NCI-H446 (cell line): ENCODE results near the gene MRPS27.
A peak's percentile ranks its signal among the peaks of the same experiment; 100 is the strongest.

Experiments
- DNase-seq, 2 experiments: peaks; one replicate each; lab custom pipeline; 2025; lab: John Stamatoyannopoulos, UW

MRPS27 gene

DNA sequence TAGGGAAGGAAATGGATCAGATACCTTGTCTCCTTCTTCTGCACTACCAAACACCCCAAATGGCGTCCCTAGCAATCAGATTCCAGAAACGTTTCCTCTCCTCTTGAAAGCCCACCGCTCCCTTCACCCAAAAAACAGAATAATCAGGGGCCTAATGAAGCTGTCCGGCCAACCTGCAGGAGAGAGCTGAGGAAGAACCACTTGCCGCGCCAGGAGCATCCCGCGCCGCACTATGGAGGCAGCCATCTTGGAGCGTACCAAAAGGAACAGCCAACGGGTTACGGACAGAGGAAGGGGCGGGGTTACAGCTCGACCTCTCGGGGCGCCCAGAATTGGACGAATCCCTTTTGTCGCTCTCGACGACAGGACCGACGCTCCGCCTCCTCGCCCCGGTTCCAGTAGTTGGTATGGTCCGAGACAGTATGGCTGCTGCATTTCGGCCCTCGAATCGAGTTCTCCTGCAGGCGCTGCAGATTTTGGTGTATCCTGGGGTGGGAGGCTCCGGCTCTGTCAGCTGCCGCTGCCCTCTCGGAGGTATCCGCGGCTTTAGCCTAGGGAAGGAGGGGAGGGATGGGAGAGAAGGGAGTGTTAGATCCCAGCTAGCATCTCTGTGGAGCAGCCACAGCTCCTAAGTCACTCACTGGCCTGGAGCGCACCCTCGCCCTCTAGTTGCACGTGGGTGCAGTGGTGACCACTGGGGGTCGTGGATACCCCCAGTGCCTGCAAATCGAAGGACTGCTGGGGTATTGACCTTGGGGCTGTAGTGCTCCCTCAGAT is at the start of gene MRPS27, which contains the start of gene PTCD2:
TSS of gene MRPS27 (minus strand) at position 265 of the 777 bp plus-strand sequence. CDS start at position 246, 19 bp downstream.
TSS of gene PTCD2 (plus strand) at position 398 of the 777 bp plus-strand sequence. CDS start at position 408, 10 bp downstream.
- DNase-seq: peak; percentile 95 to 98

DNA sequence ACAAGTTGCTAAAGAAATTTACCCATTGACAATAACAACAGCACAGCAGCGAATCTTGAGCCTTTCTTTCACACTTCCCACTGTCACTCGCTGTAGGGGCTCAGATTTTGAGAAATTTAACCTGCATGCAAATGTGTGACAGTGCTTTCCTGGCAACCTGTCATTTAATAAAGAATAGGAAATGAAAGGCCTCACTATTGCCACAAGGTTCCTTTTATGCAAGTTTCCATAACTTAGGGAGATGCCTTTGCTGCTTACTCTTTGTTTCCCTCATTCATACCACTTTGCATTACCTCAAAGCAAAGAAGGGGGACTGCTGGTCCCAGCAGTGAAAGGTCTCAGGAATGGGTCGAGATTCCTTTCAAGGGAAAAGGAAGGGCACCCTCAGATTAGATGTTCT is 49.7 kb upstream of the MRPS27 start:
- DNase-seq: no peak

DNA sequence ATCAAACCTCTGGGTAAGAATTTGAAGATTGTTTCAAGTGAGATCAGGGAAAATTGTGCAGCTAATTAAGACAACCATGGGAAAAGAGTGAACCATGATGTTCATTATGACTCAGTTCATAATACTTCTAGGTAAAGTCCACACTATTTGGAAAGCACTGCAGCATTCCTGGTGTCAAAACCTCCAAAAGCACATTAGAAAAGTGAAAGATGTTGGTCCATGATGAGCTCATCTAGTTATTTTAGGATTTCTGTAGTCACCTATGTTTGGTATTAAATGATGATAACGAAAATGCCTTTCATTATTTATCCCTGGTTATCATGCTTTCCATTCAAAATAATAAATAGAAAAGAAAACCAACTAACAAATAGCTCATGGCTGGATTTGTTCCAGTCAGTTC is 49.3 kb upstream of the MRPS27 start:
- no peak for DNase-seq

DNA sequence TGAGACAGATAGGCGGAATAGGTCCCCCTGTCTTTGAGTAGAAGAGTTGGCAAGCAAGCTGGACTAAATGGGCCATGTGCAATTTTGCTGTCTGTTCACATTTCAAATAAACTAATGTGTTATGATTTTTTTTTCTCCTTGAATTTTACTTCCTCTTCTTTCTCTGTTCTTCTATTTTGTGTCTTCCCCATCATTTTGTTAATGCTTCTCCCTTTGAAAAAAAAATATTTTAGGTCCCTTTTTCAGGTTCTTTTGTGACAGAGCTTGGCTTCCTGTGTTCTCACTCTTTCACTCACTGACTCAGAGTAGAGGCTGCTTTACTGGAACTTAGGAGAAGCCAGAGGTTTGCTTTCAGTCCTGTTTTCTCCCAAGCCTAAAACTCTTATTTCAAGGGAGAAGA is 48.2 kb upstream of the MRPS27 start:
- DNase-seq: no peak

DNA sequence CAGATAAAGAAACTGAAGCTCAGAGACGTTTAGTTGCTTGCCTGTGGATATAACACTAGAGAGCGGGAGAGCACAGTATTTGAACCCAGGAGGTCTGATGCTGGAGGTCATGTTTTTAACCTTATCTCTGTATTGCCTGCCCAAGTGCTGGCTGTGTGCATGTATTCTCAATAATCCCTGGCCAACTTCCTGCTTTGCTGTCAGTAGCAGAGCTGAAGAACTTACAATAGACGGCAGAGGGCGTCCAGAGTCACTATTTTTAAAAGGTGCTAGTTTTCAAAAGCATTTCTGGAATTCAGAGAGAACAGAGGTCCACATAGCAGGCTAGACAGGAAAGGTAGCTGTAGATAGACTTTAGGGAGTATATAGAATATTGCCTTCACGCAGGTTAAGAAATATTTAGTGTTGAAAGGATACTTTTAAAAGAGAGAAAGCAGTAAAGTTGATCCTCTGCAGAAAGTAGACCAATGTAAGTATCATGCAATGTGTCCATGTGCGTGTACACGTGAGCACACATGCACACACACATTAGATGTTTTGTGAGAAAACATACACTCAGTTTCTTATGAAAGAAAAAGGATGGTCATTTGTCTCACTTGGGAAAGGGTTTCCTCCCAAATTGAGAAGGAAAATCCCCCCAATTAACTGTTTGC is 46.4 kb upstream of the MRPS27 start:
- peak; percentile 23 to 75 for DNase-seq

DNA sequence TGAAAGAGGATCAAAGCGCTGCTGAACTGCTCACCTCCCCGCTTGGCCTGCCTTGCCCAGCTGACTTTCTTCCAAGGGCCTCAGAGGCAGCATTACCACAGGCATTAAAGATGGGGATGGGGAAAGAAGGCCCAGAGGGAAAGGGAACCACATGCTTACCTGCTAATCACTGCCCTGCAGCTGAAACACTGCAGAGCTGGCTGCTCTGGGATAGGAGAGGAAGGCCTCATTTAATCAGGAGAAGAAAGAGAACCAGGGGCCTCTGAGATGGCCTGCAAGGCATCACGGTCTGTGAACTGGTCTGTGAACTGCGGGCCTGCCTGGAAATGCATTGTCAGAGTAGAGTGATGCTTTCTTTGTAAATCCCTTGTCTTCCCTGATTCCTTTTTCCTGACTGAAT is 44.9 kb upstream of the MRPS27 start:
- DNase-seq: no peak

DNA sequence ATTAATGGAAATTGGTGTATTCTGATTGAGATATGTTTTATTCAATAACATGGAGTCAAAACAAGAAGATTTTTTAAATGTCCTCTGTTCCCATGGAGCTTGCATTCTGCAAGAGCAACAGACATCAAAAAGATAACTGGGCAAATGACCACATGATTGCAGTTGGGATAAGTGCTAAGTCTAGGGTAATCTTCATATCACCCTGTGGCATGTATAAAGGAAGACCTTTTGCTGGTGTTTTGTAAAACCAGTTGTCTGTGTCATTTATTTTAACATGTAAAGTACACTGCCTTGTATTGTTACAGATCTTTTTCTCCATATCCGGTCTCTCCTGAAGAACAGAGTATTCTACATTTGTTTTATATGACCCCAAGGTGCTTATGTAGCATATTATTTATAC is 44.1 kb upstream of the MRPS27 start:
- no peak for DNase-seq

DNA sequence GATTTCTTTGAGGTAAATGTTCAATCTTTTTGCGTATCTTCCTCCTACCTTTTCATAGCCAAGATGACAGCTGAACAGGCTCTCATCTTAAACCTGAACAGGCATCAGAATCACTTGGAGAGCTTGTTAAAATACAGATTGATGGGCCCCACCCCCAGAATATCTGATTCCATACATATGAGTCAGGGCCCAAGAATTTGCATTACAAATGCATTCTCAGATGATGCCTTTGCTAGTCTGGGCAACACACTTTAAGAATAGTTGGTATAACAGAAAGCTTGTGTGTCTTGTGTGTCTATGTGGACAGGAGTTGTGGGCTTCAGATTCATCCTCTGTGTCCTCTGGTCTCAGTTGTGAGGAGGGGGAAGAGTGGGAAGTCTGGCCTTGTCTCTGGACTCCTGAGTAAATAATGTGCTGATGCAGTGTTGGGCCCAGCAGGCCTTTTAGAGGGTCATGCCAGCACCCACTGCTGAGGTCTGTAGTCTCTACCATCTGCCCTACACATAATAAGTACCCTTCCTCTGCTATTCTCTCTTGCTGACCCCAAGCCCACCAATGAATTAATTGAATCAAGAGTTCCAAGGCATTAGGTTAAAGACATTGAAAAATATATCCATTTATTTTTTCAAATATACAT is 43.2 kb upstream of the MRPS27 start:
- DNase-seq: no peak

DNA sequence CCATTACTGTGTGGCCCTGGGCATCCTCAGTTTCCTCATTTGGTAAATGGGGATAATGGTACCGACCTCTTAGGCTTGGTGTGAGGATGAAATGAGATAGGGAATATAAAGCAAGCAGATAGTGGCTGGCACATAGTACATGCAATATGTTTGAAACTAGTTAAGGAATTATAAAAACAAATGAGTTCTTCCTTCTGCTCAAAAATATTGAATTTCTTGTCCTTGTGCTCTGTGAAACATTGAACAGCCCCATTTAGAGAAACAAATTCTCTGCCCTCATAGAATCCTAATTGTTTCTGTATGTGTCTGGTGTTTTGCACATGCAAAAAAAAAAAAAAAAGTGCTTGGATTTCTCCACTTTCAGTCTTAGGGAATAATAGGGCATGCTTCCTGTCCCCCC is 39.8 kb upstream of the MRPS27 start:
- no peak for DNase-seq

DNA sequence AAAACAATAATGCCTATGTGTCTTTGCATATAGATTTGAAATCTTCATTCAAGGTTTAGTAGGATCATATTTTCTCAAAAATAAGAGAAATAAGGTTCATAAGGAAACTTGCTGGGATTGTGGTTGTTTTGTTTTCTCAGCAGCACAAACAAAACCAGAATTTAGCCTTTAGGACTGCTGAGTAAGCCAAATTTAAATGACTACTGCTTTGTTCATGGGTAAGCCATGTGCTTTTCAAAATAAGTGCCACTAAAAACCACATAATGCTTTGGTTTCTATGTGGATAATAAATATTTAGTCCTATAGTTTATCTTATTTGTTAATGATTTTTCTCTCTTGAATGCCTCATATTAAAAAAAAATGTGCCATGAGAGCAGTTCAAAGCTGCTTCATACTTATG is 38.9 kb upstream of the MRPS27 start:
- no peak for DNase-seq

DNA sequence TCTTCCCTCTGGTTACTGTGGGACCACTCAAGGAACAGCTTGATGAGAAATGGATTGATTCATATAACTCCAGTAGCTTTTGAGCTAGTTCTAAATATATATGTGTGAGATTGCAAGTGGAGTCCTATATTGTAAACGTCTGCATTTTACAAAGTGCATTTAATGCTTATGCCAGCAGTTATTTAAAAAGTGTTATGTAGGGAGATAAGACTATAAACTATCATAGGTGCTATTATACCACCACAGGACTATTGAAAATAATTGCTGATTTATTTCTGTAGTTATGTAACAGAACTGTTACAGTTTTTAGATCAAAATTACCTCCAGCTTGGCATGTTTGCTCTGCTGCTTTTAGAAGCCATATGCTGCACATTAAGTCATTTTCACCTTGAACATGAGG is 36.3 kb upstream of the MRPS27 start:
- DNase-seq: no peak

DNA sequence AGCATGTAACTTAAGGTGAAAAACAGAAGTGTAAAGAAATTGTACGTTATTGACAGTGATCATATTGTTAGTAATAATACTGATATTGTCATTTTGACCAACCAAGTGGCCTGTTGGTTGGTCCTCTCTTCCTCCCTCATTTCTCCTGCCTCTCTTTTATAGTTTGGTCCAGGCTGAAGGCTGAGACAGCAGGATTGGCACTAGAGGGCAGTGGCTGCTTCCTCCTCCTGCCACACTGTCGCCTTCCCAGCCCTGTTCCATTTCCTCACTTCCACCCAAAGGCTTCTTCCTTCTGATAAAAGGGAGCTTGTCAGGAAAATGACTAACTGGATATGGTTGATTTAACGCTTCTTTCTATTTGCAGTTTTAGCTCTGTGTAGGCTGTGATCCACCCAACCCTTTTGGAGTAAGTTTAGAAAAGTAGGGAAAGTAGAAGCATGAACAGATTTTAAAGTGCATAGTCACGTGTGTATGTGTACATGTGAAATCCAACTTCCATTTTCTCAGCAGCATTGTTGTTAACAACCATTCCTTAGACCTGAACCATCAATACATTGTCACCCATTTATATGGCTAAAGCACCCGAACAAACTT is 35.8 kb upstream of the MRPS27 start:
- DNase-seq: peak in 1 of 2 experiments; percentile 48

DNA sequence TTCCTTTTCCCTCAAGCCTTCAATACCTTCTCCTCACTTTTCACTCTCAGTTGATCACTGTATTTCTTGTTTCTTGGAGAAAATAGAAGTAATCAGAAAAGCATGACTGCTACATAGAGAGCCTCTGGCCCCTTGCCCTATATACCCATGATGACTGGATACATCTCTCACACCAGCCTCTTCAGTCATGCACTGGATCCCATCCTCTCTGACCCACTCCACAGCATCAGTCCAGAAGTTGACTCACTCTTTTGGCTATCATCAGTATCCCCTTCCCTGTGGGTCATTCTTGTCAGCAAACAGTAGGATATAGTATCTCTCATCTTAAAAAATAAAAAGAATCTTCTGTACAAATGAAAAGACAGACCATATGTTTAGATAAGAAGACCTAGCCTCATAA is 33.0 kb upstream of the MRPS27 start:
- DNase-seq: no peak

DNA sequence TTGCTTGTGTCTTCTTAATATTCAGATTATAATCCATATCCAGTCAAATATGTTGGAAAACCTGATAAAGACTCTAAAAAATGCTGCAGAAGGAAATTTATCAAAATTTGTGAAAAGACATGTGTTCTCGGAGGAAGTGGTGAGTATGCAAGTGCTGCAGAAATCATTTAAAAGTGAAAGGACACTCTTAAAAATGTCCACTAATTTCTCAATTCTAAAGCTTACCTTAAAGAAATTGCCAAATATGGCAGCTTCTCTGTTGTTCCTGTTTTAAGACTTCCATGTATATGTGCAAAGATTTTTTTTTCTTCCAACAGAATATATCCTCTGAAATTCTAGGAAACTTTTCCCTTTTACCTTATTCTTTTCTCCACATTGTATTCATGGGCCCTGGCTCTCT is 32.6 kb upstream of the MRPS27 start:
- no peak for DNase-seq

DNA sequence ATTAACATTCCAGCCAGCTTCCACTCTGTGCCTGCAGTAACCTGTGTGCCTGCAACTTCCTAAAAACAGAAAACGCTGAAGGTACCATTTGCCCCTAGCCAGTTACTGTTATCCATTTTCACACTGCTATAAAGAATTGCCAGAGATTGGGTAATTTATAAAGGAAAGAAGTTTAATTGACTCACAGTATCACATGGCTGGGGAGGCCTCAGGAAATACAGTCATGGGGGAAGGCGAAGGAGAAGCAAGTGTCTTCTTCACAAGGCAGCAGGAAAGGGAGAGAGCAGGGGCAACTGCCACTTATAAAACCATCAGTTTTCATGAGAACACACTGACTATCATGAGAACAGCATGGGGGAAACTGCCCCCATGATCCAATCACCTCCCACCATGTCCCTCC is 31.3 kb upstream of the MRPS27 start:
- DNase-seq: no peak

DNA sequence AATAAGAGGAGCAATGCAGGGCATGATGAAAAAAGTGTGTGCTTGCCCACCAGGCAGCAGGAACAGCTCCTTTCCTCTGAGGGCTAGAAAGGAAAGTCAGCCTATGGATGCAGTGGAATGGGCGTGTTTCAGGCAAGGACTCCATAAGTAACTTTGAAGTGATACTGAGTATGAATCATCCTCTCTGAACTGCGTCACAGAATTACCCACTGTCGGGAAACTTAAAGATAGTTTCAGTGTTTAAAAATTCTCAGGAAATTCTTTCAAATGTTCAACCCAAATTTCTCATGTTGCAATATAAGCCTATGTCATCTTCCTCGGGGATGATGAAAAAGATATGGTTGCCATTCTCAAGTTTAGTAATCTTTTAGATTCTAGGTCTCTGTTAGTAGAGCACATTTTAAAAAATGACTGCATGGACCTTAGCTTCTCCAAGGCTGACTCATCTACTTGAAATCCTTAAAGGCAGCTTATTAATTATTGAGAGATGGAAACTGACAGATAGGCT is 27.8 kb upstream of the MRPS27 start:
- DNase-seq: no peak

DNA sequence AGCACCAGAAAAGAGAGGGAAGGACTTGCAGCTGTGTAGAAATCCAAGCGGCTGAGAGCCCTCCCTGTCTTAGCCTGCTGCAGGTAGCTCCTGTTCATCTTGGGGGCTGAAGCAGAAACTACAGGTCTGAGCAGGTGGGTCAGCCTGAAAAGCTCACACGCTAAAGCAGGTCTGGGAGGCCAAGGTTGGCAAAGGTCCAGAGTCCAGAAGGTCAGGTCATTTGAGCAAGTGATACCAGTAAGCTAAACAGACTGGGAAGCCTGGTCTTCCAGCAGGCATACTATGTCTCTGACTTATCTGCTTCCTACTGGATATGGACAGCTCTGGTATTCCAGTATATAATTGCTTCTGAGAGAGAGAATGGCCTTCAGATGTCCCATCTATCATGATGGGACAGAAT is 26.4 kb upstream of the MRPS27 start:
- DNase-seq: no peak

DNA sequence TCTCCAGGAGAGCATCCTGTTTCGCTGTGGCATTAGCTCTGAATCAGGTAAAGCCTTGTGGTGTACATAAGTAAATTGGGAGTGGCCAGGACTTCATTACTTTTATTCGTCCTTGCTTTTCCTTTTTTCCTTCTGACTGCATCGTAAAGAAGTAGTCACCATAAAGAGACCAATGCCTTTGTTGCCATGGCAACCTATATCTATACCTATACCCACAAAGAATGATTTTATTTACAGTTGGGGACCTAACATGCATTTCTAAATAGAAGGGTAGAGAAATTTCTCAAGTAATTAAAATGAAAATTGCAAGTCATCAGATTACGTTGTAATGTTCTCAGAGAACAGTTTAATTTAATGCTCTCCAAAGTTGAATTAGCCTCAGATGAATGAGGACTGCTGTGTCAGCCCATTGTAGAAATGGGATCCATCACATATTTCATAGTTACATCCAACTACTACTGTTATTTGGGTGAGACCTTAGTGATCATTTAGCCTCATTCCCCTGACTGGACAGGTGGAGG is 18.7 kb upstream of the MRPS27 start:
- DNase-seq: no peak

DNA sequence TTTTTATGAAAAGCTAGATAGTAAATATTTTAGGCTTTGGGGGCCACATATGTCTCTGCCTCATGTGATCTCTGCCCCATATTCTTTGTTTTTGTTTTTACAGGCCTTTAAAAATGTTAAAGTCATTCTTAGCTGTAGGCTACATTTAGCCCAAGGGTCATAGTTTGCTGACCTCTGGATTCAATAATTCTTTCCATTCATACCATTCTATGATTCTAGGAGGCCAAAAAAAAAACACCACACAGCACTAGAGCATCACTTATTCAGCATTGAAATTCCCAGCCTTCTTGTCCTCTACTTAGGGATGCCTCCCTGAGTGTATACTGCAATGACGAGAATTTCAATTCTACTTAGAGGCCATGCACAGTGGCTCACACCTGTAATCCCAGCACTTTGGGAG is 17.1 kb upstream of the MRPS27 start:
- DNase-seq: no peak

DNA sequence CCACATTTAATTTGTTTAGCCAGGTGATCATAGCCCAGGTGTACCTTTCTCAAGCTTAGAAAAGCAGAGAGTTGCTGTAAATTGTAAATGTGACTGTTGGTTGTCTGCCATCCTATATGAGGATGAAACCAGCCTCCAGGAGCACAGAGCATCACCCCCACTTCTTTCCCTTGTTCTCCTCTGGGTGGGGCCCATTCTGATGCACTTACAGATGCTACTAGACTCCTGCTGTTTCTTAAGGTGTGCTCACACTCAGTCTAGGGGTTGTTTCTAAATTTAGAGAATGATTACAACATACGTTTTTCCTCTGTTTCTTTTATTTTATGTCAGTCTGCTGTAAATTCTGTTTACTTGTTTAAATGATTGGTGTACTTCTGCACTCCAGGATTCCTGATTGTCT is 10.7 kb upstream of the MRPS27 start:
- no peak for DNase-seq

DNA sequence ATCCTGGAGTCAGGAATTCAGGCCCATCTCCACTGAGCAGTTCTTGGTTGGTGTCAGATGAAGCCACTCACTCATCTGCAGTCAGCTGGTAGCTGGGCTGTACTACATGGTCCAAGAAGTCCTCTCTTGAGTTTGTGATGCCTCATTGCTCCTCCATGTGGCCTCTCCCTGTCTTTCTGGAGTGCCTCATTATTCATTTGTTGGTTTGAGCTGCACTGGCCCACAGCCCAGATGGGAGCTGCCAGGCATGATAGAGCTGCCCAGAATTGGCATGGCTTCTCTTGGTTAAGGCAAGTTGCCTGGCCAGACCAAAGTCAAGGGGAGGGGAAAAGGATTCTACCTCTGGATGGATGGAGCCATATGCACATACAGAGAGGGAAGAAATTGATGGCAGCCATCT is 8.1 kb upstream of the MRPS27 start:
- peak; percentile 97 to 99 for DNase-seq

DNA sequence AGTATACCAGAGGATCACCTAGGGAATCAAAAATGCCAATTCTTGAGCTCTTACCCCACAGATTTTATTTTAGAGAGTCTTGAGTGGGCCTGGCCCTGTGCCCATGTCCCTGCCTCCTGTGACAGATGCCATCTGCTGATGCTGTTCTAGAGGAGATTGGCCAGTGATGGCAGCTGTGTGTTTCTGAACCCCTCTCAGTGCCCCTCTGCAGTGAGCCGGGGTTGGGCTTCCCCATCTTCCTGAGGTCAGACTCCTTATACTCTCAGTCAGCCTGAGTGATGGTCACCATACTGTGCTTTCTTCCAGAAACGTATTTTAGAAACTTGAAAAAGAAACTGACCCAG is 6.2 kb upstream of the MRPS27 start:
- DNase-seq: peak; percentile 38 to 78
